ENCODE measurements around the gene RAP1GAP.

Gene RAP1GAP

DNA sequence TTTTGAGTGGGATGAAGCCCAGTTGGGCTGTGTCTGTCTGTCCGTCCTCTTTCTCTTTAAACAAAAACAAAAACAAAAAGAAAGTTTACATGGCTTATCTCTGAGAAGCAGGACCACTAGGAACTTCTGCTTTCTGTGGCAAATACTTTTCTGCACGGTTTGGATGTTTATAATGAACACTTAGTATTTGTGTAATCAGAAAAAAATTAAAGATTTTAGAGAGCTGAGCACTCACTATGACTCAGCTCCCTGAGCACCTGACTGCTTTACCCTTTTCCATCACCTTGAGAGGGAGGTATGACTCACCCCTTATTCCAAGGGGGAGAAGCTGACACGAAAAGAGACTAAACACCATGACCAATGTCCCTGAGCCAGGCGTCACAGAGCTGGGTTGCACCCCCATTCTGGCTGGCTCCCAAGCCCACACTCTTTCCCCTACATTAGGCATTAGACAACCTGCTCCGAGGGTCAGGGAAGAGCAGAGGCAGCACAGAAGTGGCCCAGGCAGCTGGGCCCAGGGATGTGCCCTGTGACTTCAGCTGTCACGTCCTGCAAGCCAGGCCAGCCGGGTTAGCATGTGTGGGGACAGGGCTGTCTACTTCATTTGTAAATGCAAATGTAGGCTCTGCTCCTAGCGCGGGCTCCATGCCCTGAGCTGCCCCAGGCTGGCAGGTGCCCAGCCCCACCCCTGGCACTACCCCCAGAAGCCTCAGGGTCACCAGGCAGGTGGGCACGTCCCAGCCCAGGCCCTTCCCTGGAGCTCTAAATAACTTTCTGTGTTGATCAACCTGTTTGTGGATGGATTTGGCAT is 30.4 kb downstream of the RAP1GAP start:
- H3K4me1 ChIP-seq (ENCODE audit: control insufficient read depth, low read depth, low read length) = peaks cover 18% of the 10 kb centered on the region
- no peak overlapping the region for H3K4ac ChIP-seq (ENCODE audit: low read depth, low read length)
- DNase-seq = peak; percentile 86
- H4K5ac ChIP-seq (ENCODE audit: low read length) = no peak overlapping the region
- H2BK120ac ChIP-seq (ENCODE audit: low read depth, low read length) = no peak overlapping the region
- WGBS (ENCODE audit: extremely low coverage, insufficient coverage, low lambda C conversion rate) = no CpG with 5 or more reads among the region's 10 CpGs
- no peak overlapping the region for H3K4me2 ChIP-seq (ENCODE audit: low read length)
- H3K27me3 ChIP-seq (ENCODE audit: insufficient read depth, low read length, poor library complexity) = no peaks in the 10 kb centered on the region
- H3K36me3 ChIP-seq (ENCODE audit: control insufficient read depth, insufficient read depth, low read length) = no peaks in the 10 kb centered on the region
- peak overlapping the region; percentile 0 for H3K27ac ChIP-seq (ENCODE audit: low read depth, low read length)
- H2BK15ac ChIP-seq (replicated peaks; ENCODE audit: low read depth) = no peak overlapping the region
- H3K4me3 ChIP-seq (ENCODE audit: low read length) = no peak overlapping the region
- no peak overlapping the region for H3K9ac ChIP-seq (ENCODE audit: low read length)
- H3K79me1 ChIP-seq (ENCODE audit: low read length) = no peaks in the 10 kb centered on the region
- H2BK5ac ChIP-seq (ENCODE audit: low read length) = peak overlapping the region; percentile 51
- no peak overlapping the region for H3K18ac ChIP-seq (ENCODE audit: low read length)
- no peaks in the 10 kb centered on the region for H3K79me2 ChIP-seq (ENCODE audit: control insufficient read depth, insufficient read depth, low read length)
- no peak overlapping the region for H4K8ac ChIP-seq (ENCODE audit: low read depth, low read length)
- no peak overlapping the region for H3K23ac ChIP-seq (ENCODE audit: low read length)
- H3K56ac ChIP-seq (ENCODE audit: low read length) = no peak overlapping the region
- H2AK5ac ChIP-seq (ENCODE audit: low read length) = no peak overlapping the region

DNA sequence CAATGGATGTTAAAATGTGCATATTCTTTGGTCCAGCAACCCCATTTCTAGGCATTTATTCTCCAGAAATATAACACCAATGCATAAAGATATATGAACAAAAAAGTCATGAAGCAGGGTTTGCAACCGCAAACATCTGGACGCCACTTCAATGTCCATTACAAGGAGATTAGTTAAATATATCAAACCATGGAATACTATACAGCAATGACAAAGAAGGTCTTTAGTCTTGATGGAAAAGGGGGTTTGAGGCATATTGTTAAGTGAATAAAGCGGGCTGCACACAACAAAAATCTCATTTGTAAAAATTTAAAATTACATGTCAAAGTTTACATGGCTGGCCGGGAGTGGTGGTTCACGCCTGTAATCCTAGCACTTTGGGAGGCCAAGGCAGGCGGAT is 31.6 kb downstream of the RAP1GAP start:
- no CpG with 5 or more reads among the region's 6 CpGs for WGBS (ENCODE audit: extremely low coverage, insufficient coverage, low lambda C conversion rate)

DNA sequence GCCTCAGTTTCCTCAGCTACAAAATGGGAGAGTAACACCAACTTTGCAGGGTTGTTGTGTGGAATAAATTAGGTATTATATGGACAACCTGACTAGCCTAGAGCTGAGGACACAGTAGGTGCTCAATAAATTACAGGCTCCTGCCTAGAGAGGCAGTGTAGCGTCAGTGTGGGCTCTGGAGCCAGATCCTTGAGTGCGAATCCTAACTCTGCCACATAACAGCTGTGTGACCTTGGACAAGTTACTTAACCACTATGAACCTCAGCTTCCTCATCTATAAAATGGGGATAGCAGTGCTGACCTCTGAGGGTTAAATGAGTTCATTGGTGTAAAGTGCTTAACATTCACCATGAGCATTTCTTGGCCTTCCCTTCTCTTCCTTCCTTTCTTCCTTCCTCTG is 33.1 kb downstream of the RAP1GAP start:
- Histone ChIP-seq H3K56ac (ENCODE audit: low read length) (no peak overlapping the region), H2BK5ac (ENCODE audit: low read length) (no peak overlapping the region), H3K4ac (ENCODE audit: low read depth, low read length) (no peak overlapping the region), H2AK5ac (ENCODE audit: low read length) (no peak overlapping the region), H3K18ac (ENCODE audit: low read length) (no peak overlapping the region), H4K8ac (ENCODE audit: low read depth, low read length) (no peak overlapping the region), H3K27ac (ENCODE audit: low read depth, low read length) (no peak overlapping the region), H3K23ac (ENCODE audit: low read length) (no peak overlapping the region), H3K27me3 (ENCODE audit: insufficient read depth, low read length, poor library complexity) (no peaks in the 10 kb centered on the region), H3K36me3 (ENCODE audit: control insufficient read depth, insufficient read depth, low read length) (no peaks in the 10 kb centered on the region), H3K79me2 (ENCODE audit: control insufficient read depth, insufficient read depth, low read length) (no peaks in the 10 kb centered on the region), H3K4me1 (ENCODE audit: control insufficient read depth, low read depth, low read length) (peaks cover 21% of the 10 kb centered on the region), H3K79me1 (ENCODE audit: low read length) (no peaks in the 10 kb centered on the region), H2BK15ac (replicated peaks; ENCODE audit: low read depth) (no peak overlapping the region), H2BK120ac (ENCODE audit: low read depth, low read length) (no peak overlapping the region), H4K5ac (ENCODE audit: low read length) (no peak overlapping the region), H3K4me3 (ENCODE audit: low read length) (no peak overlapping the region), H3K9ac (ENCODE audit: low read length) (no peak overlapping the region), H3K4me2 (ENCODE audit: low read length) (no peak overlapping the region)
- WGBS (ENCODE audit: extremely low coverage, insufficient coverage, low lambda C conversion rate) = no CpG with 5 or more reads among the region's 2 CpGs
- DNase-seq = no peak

More for the DNA sequence above, 31.6 kb downstream of the RAP1GAP start:
- no peak overlapping the region for H2AK5ac ChIP-seq (ENCODE audit: low read length)
- no peak overlapping the region for H2BK5ac ChIP-seq (ENCODE audit: low read length)
- H3K23ac ChIP-seq (ENCODE audit: low read length) = no peak overlapping the region
- no peaks in the 10 kb centered on the region for H3K79me2 ChIP-seq (ENCODE audit: control insufficient read depth, insufficient read depth, low read length)
- no peak overlapping the region for H3K4ac ChIP-seq (ENCODE audit: low read depth, low read length)
- no peaks in the 10 kb centered on the region for H3K36me3 ChIP-seq (ENCODE audit: control insufficient read depth, insufficient read depth, low read length)
- no peak overlapping the region for H4K5ac ChIP-seq (ENCODE audit: low read length)
- peaks cover 18% of the 10 kb centered on the region for H3K4me1 ChIP-seq (ENCODE audit: control insufficient read depth, low read depth, low read length)
- H3K27me3 ChIP-seq (ENCODE audit: insufficient read depth, low read length, poor library complexity) = no peaks in the 10 kb centered on the region
- no peaks in the 10 kb centered on the region for H3K79me1 ChIP-seq (ENCODE audit: low read length)
- no peak overlapping the region for H3K4me2 ChIP-seq (ENCODE audit: low read length)
- H3K27ac ChIP-seq (ENCODE audit: low read depth, low read length) = no peak overlapping the region
- no peak overlapping the region for H3K9ac ChIP-seq (ENCODE audit: low read length)
- H3K56ac ChIP-seq (ENCODE audit: low read length) = no peak overlapping the region
- H3K4me3 ChIP-seq (ENCODE audit: low read length) = no peak overlapping the region
- H3K18ac ChIP-seq (ENCODE audit: low read length) = no peak overlapping the region
- DNase-seq = no peak
- no peak overlapping the region for H2BK120ac ChIP-seq (ENCODE audit: low read depth, low read length)
- no peak overlapping the region for H2BK15ac ChIP-seq (replicated peaks; ENCODE audit: low read depth)
- no peak overlapping the region for H4K8ac ChIP-seq (ENCODE audit: low read depth, low read length)

DNA sequence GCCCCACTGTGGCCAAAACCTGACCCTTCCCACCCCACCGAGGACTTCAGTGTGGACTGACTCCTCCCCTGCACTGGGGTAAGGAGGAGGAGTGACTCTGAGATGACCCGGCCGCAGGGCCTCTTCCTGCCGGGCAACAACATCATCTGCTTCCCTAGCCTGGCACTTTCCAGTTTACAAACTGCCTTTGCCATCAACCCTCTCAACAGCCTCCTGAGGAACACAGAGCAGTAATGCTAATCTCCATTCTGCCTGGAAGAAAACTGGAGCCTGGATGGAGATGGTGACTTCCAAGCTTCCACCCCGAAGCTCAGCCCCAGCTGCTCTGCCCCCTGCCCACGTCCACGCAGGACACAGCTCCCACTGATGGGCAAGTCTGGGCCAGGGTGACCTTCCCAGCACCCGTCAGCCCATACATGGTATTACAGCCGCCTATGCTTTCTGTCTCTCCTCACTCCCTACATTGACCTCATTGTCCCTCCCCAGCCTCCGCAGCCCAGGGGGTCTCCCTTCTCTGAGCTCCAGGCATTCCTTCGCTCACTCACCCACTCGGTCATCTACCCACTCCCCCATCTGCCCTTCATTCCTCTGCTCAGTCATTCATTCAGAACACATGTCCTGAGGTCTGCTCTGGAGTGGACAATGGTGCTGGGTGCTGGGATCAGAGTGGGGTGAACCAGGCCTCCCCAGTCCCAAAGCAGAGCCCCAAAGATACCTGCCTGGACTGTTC is 34.2 kb downstream of the RAP1GAP start:
- no peak overlapping the region for H3K27ac ChIP-seq (ENCODE audit: low read depth, low read length)
- H3K23ac ChIP-seq (ENCODE audit: low read length) = no peak overlapping the region
- no peaks in the 10 kb centered on the region for H3K36me3 ChIP-seq (ENCODE audit: control insufficient read depth, insufficient read depth, low read length)
- H2AK5ac ChIP-seq (ENCODE audit: low read length) = no peak overlapping the region
- H3K27me3 ChIP-seq (ENCODE audit: insufficient read depth, low read length, poor library complexity) = no peaks in the 10 kb centered on the region
- H3K4me2 ChIP-seq (ENCODE audit: low read length) = no peak overlapping the region
- H3K4ac ChIP-seq (ENCODE audit: low read depth, low read length) = no peak overlapping the region
- H3K79me1 ChIP-seq (ENCODE audit: low read length) = no peaks in the 10 kb centered on the region
- no peak overlapping the region for H3K9ac ChIP-seq (ENCODE audit: low read length)
- peak overlapping the region; percentile 67 for H3K56ac ChIP-seq (ENCODE audit: low read length)
- H2BK5ac ChIP-seq (ENCODE audit: low read length) = no peak overlapping the region
- no peak overlapping the region for H3K18ac ChIP-seq (ENCODE audit: low read length)
- no peaks in the 10 kb centered on the region for H3K79me2 ChIP-seq (ENCODE audit: control insufficient read depth, insufficient read depth, low read length)
- no peak overlapping the region for H2BK15ac ChIP-seq (replicated peaks; ENCODE audit: low read depth)
- no CpG with 5 or more reads among the region's 12 CpGs for WGBS (ENCODE audit: extremely low coverage, insufficient coverage, low lambda C conversion rate)
- DNase-seq = peak; percentile 52
- no peak overlapping the region for H2BK120ac ChIP-seq (ENCODE audit: low read depth, low read length)
- H4K8ac ChIP-seq (ENCODE audit: low read depth, low read length) = no peak overlapping the region
- no peak overlapping the region for H4K5ac ChIP-seq (ENCODE audit: low read length)
- peaks cover 16% of the 10 kb centered on the region for H3K4me1 ChIP-seq (ENCODE audit: control insufficient read depth, low read depth, low read length)
- H3K4me3 ChIP-seq (ENCODE audit: low read length) = no peak overlapping the region

DNA sequence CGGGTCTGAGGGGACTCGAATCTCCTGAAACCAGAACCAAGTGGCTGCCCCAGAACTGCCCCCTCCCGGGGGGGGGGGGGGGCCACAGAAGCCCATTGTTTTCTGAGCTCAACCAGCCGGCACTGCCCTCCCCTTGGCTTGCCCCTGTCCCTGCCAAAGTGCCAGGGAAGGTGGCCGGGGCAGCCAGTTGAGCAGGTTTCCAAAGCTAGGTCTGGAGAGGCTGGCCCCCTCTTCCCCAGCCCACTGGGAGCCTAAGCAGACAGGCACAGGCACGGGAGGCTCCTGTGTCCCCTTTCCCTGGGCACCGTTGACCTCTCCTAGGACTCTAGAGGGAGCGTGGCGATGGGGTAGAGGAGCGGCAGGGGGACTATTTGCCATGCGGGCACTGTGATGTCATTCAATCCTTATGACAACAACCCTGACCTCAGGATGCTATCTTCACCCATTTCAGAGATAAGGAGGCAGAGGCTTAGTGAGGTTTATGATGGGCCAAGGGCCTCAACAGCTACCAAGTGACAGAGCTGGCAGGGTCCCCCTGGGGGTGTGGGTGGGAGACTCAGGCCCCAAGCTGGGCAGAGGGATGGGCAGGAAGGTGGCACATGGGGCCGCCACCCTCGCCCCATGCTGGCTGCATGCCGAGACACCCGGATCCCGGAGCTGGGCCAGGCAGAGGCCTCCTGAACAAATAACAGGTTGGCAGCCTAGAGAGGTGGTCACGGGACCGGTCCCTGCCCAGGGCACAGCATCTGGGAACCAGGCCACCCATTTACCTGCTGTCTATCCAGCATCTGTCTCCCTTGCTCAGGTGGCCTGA is 35.0 kb downstream of the RAP1GAP start:
- Histone ChIP-seq H3K9ac (ENCODE audit: low read length) (no peak overlapping the region), H4K5ac (ENCODE audit: low read length) (no peak overlapping the region), H3K4me1 (ENCODE audit: control insufficient read depth, low read depth, low read length) (peaks cover 17% of the 10 kb centered on the region), H3K27ac (ENCODE audit: low read depth, low read length) (no peak overlapping the region), H2BK5ac (ENCODE audit: low read length) (peak overlapping the region; percentile 35), H3K36me3 (ENCODE audit: control insufficient read depth, insufficient read depth, low read length) (no peaks in the 10 kb centered on the region), H3K4ac (ENCODE audit: low read depth, low read length) (no peak overlapping the region), H3K27me3 (ENCODE audit: insufficient read depth, low read length, poor library complexity) (no peaks in the 10 kb centered on the region), H3K18ac (ENCODE audit: low read length) (no peak overlapping the region), H3K4me3 (ENCODE audit: low read length) (no peak overlapping the region), H3K79me2 (ENCODE audit: control insufficient read depth, insufficient read depth, low read length) (no peaks in the 10 kb centered on the region), H3K79me1 (ENCODE audit: low read length) (no peaks in the 10 kb centered on the region), H2AK5ac (ENCODE audit: low read length) (no peak overlapping the region), H4K8ac (ENCODE audit: low read depth, low read length) (no peak overlapping the region), H3K4me2 (ENCODE audit: low read length) (no peak overlapping the region), H3K23ac (ENCODE audit: low read length) (no peak overlapping the region), H2BK120ac (ENCODE audit: low read depth, low read length) (no peak overlapping the region), H3K56ac (ENCODE audit: low read length) (no peak overlapping the region), H2BK15ac (replicated peaks; ENCODE audit: low read depth) (no peak overlapping the region)
- no peak for DNase-seq
- no CpG with 5 or more reads among the region's 18 CpGs for WGBS (ENCODE audit: extremely low coverage, insufficient coverage, low lambda C conversion rate)
